Measurements from ENCODE around the gene ABCF3.

- TF ChIP-seq, protein P1, sequence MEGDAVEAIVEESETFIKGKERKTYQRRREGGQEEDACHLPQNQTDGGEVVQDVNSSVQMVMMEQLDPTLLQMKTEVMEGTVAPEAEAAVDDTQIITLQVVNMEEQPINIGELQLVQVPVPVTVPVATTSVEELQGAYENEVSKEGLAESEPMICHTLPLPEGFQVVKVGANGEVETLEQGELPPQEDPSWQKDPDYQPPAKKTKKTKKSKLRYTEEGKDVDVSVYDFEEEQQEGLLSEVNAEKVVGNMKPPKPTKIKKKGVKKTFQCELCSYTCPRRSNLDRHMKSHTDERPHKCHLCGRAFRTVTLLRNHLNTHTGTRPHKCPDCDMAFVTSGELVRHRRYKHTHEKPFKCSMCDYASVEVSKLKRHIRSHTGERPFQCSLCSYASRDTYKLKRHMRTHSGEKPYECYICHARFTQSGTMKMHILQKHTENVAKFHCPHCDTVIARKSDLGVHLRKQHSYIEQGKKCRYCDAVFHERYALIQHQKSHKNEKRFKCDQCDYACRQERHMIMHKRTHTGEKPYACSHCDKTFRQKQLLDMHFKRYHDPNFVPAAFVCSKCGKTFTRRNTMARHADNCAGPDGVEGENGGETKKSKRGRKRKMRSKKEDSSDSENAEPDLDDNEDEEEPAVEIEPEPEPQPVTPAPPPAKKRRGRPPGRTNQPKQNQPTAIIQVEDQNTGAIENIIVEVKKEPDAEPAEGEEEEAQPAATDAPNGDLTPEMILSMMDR (IDR thresholded peaks at IDR 0.05; ENCODE audit: insufficient read depth, low read length, poor library complexity, severe bottlenecking), result no peak
- TF ChIP-seq EZH2phosphoT487 (conservative IDR thresholded peaks at IDR 0.05; ENCODE audit: low read length), result no peak
These were observed 8.2 kb upstream of the ABCF3 start for GRCh38 chr3:184177767-184178306.
